HL-60/S4 treated with retinoic acid at 250 ng/mL for 4 days and 3 days (cell line): Measurements from ENCODE around the gene ZNF18.

Experiments
- in situ Hi-C: fragments of 300-500 bp; cut with MboI; formaldehyde crosslinking; loops from 2 replicates; pipeline ENCODE4 v1.7.0; 2022; ENCODE audit warnings: low sequenced_read_pairs

Gene ZNF18

GRCh38 chr17:11997147-11997971 lies at the start of gene ZNF18:
Gene ZNF18 (minus strand): TSS chr17:11997475. CDS start chr17:11992829, 4,646 bp downstream.
- in situ Hi-C loops: no loop called here

GRCh38 chr17:12046786-12047185 lies 49.5 kb upstream of the ZNF18 start:
- in situ Hi-C loops: no loop called here

GRCh38 chr17:12043702-12044101 lies 46.4 kb upstream of the ZNF18 start:
- in situ Hi-C loops: no loop called here

GRCh38 chr17:12041312-12041711 lies 44.0 kb upstream of the ZNF18 start:
- in situ Hi-C loops: no loop called here

GRCh38 chr17:12040478-12040877 lies 43.2 kb upstream of the ZNF18 start:
- in situ Hi-C loops: no loop called here

GRCh38 chr17:12037970-12038369 lies 40.7 kb upstream of the ZNF18 start:
- in situ Hi-C loops: no loop called here

GRCh38 chr17:12035673-12036072 lies 38.4 kb upstream of the ZNF18 start:
- in situ Hi-C loops: no loop called here

GRCh38 chr17:12034538-12034937 lies 37.3 kb upstream of the ZNF18 start:
- in situ Hi-C loops: no loop called here

- in situ Hi-C loops: no loop called here
These were observed 31.3 kb upstream of the ZNF18 start for GRCh38 chr17:12028611-12029010.

- in situ Hi-C loops: no loop called here
These were observed 30.4 kb upstream of the ZNF18 start for GRCh38 chr17:12027658-12028057.

GRCh38 chr17:12024327-12024726 lies 27.1 kb upstream of the ZNF18 start:
- in situ Hi-C loops: no loop called here

- in situ Hi-C loops: no loop called here
These were observed 25.0 kb upstream of the ZNF18 start for GRCh38 chr17:12022310-12022709.

- in situ Hi-C loops: no loop called here
These were observed 24.4 kb upstream of the ZNF18 start for GRCh38 chr17:12021623-12022140.

- in situ Hi-C loops: no loop called here
These were observed 23.7 kb upstream of the ZNF18 start, which contains the start of gene MAP2K4 for GRCh38 chr17:12020642-12021622. Gene MAP2K4 (plus strand): TSS chr17:12020877. CDS start chr17:12020887, 10 bp downstream.

- in situ Hi-C loops: no loop called here
These were observed 10.2 kb upstream of the ZNF18 start for GRCh38 chr17:12007466-12007865.

- in situ Hi-C loops: no loop called here
These were observed 2.4 kb upstream of the ZNF18 start for GRCh38 chr17:11999696-12000095.

- in situ Hi-C loops: no loop called here
These were observed 628 bp upstream of the ZNF18 start for GRCh38 chr17:11997972-11998233.

GRCh38 chr17:11996722-11997146 lies 541 bp downstream of the ZNF18 start:
- in situ Hi-C loops: no loop called here

GRCh38 chr17:11991461-11991860 lies 5.8 kb downstream of the ZNF18 start:
- in situ Hi-C loops: no loop called here

GRCh38 chr17:11990363-11990983 lies 6.8 kb downstream of the ZNF18 start:
- in situ Hi-C loops: no loop called here

GRCh38 chr17:11986942-11987329 lies 10.3 kb downstream of the ZNF18 start:
- in situ Hi-C loops: no loop called here
